Midbrain (tissue), 1 donor: Measurements from ENCODE around the gene FAN1.

Experiments used
- DNase-seq: peaks from one replicate; lab custom pipeline; 2025; lab: John Stamatoyannopoulos, UW

The FAN1 gene

DNA sequence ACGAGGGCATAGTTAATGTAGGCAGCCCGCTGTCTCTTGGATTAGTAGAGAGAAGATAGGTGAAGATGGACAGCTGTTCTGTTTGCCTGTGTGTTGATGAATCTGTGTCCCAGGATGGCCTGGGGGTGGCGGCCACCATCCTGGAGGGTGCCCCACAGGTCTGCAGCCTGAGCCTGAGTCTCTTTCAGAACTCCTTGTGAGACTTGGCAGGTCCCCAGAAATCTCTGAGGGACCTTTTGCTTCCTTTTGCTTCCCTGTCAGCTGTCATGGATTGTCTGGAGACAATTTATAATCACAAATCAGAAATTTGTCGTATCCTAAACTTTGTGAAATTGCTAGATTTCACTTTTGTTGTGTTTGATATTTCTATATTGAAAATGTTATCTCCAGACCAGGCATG is 17.4 kb downstream of the FAN1 start:
- DNase-seq, result no peak

GRCh38 chr15:30921781-30922479 is 18.2 kb downstream of the FAN1 start:
- DNase-seq, result peak; percentile 79

GRCh38 chr15:30922480-30923311 is 19.0 kb downstream of the FAN1 start:
- peak; percentile 89 for DNase-seq

GRCh38 chr15:30923429-30923828 is 19.7 kb downstream of the FAN1 start:
- DNase-seq, result peak; percentile 75

GRCh38 chr15:30924353-30924752 is 20.6 kb downstream of the FAN1 start:
- peak; percentile 25 for DNase-seq

GRCh38 chr15:30925686-30926085 is 22.0 kb downstream of the FAN1 start:
- DNase-seq, result no peak

GRCh38 chr15:30926161-30926560 is 22.4 kb downstream of the FAN1 start:
- no peak for DNase-seq

GRCh38 chr15:30927148-30927761 is 23.5 kb downstream of the FAN1 start:
- no peak for DNase-seq

DNA sequence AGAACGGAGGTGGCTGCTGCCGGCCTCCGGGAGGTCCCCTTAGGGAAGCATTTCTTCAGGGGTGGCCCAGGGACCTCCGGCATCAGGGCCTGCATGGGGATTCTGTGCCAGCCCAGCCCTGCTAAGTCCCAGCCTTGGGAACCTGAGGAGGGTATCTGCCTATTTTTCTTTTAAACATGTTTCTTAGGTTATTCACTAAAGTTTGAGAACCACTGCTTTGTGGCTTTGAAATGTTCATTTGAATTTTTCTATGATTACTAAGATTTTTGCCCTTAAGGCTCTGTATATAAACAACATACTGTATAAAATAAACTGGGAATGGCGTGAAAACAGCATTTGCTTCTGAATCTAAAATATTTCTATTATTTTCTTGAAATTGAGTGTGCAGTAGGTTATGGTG is 24.4 kb downstream of the FAN1 start:
- no peak for DNase-seq

- peak; percentile 5 for DNase-seq
Observed at GRCh38 chr15:30929064-30929669, 25.5 kb downstream of the FAN1 start.

- DNase-seq, result no peak
Observed at GRCh38 chr15:30929982-30930381, 26.3 kb downstream of the FAN1 start.

- no peak for DNase-seq
Observed at GRCh38 chr15:30930422-30930821, 26.7 kb downstream of the FAN1 start.

GRCh38 chr15:30933293-30933692 is 29.6 kb downstream of the FAN1 start:
- DNase-seq, result no peak

GRCh38 chr15:30939161-30939560 is 35.4 kb downstream of the FAN1 start:
- no peak for DNase-seq

DNA sequence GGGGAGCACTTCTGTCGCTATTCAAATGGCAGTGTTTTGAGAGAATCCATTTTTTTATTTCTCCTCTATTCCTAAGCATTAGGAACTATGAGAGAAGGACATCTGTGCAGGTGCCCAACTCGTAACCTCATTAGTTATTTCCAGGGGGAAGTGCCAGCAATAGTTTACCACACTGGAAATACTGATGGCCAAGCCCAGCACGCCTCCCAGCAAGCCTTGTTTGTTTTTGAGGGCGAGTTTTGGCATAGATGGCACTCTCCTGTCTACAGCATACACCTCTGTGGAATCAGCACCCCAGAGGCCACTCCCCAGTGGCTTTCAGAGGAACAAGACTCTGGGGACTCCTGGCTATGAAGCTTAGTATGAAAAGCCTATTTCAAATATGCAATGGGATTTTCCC is 36.6 kb downstream of the FAN1 start:
- no peak for DNase-seq

DNA sequence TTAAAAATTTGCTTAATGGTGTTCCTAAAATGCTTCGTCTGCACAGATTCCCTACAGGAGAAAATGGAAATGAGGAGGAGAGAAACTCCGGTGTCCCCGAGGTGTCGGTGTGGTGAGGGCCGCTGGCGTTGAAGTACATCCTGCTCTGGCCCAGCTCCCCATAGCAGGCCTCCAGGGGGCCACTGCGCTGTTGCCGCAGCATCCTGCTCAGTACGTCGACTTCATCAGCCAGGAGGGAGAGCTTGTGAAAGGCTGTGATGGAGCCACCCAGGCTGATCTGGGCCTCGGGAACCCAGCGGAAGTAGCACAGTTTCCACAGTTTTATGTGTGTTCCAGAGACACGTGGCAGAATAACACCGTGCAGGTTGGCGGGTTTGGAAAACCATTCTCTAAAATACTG is 37.8 kb downstream of the FAN1 start:
- no peak for DNase-seq

DNA sequence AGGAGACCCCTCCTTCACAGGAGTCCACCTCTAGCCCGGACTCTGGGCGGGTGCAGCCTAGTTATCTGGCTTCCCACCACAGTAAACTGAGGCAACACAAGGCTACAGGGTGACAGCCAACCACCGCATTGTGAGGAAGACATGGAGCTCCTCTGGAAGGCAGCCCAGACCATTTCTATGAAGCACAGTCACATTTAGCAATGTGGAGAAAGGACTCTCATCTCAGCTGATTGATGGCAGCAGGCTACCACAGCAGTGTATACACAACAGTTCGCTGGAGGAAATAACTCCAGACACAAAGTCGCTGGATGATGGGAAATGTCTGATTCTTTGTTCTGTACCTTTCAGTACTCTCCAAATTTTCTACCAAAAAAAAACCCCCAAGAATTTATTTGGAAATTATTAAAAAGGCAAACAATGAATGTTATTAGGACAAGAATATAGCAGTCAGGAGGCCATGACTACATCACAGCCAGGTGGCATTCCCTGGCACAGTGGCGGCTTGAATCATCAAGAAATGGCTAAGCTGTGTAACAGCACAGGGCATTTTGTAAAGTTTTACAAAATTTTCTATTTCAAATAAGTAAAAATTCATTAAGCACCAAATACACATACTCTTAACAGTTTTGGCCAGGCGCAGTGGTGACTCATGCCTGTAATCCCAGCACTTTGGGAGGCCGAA is 40.1 kb downstream of the FAN1 start:
- DNase-seq, result peak; percentile 18

DNA sequence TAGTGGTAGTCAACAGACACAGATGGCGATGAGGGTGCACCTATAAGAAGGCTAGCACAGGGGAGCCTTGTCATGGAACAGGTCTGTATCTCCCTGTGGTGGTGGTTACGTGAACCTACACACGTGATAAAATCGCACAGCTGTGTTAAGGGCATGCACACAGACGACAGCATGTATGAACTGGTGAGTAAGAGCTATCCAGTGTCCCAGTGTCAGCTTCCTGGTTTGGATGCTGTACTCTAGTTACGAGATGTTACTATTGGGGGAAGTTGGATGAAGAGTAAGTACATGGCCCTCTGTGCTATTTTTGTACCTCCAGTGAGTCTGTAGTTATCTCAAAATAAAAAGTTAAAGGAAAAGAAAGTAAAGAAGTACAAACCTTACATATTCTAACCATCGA is 49.5 kb downstream of the FAN1 start:
- no peak for DNase-seq

DNA sequence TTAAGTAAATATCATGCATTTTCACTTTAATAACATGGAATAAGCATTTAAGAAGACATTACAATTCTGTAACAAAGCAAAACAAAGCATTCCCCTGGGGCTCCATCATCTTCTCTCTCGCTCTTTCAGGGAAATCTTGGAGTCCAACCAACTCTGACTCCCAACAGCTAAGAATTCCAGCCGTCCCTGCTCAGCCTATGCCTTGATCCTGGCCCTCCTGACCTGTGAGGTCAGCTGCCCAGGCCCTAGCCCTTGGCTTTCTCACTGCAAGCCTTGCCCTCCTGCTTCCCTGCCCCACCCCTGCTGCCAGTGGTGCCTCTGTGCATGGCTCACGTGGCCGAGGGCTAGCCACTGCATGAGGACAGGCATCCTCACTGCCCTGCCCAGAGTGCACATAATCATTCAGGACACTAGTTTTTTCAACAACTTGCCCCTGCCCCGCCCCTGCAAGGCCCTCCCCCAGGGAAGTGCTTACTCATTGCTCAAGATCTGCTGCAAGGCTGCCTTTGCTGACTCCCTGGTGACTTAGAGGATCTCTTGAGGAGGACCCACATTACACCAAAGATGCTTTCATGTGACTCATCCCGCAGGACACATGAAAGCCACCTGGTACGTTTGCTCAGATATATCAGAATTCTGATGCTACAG is 50.1 kb downstream of the FAN1 start:
- no peak for DNase-seq

GRCh38 chr15:30954674-30955073 is 51.0 kb downstream of the FAN1 start:
- DNase-seq, result no peak
